Parathyroid adenoma (tissue), 2 donors: ENCODE measurements around the gene MARCO.
"Not testable (repeated sequence)": the region's sequence is repeated elsewhere in the genome, so short reads cannot be mapped to it uniquely, and the experiment has no call there.

ENCODE experiments used
- H2AFZ ChIP-seq: fragments of 300-600 bp; sonication (generic); one replicate; pipeline ENCODE4 v1.7.0; 2017; ENCODE audit warnings: antibody characterized with exemption, mild to moderate bottlenecking
- H3K27ac ChIP-seq: fragments of 300-600 bp; sonication (generic); one replicate; pipeline ENCODE4 v1.7.0; 2017
- H3K27me3 ChIP-seq: fragments of 300-600 bp; sonication (generic); one replicate; pipeline ENCODE4 v1.7.0; 2017; ENCODE audit warnings: low read length; ENCODE audit not compliant: control insufficient read depth, insufficient read depth
- H3K36me3 ChIP-seq: fragments of 300-600 bp; sonication (generic); one replicate; pipeline ENCODE4 v1.7.0; 2017; ENCODE audit warnings: low read length; ENCODE audit not compliant: control insufficient read depth, insufficient read depth
- H3K4me1 ChIP-seq: fragments of 300-600 bp; sonication (generic); one replicate; pipeline ENCODE4 v1.7.0; 2017; ENCODE audit warnings: control low read depth
- H3K4me2 ChIP-seq: fragments of 300-600 bp; sonication (generic); one replicate; pipeline ENCODE4 v1.7.0; 2017; ENCODE audit warnings: low read length
- H3K4me3 ChIP-seq: fragments of 300-600 bp; sonication (generic); one replicate; pipeline ENCODE4 v1.7.0; 2017; ENCODE audit warnings: low read depth, low read length
- H3K79me2 ChIP-seq: fragments of 300-600 bp; sonication (generic); one replicate; pipeline ENCODE4 v1.7.0; 2017; ENCODE audit warnings: control low read depth
- H3K9ac ChIP-seq: fragments of 300-600 bp; sonication (generic); one replicate; pipeline ENCODE4 v1.7.0; 2017; ENCODE audit warnings: mild to moderate bottlenecking
- H3K9me3 ChIP-seq: fragments of 300-600 bp; sonication (generic); one replicate; pipeline ENCODE4 v1.7.0; 2017; ENCODE audit warnings: low read length; ENCODE audit not compliant: control insufficient read depth
- TF ChIP-seq, protein P1 (sequence below): fragments of 300-600 bp; sonication (generic); IDR thresholded peaks from one replicate; pipeline ENCODE4 v1.7.0; 2017; ENCODE audit warnings: antibody characterized with exemption, mild to moderate bottlenecking
- donor health status: primary hyperparathyroidism.

MARCO gene

DNA sequence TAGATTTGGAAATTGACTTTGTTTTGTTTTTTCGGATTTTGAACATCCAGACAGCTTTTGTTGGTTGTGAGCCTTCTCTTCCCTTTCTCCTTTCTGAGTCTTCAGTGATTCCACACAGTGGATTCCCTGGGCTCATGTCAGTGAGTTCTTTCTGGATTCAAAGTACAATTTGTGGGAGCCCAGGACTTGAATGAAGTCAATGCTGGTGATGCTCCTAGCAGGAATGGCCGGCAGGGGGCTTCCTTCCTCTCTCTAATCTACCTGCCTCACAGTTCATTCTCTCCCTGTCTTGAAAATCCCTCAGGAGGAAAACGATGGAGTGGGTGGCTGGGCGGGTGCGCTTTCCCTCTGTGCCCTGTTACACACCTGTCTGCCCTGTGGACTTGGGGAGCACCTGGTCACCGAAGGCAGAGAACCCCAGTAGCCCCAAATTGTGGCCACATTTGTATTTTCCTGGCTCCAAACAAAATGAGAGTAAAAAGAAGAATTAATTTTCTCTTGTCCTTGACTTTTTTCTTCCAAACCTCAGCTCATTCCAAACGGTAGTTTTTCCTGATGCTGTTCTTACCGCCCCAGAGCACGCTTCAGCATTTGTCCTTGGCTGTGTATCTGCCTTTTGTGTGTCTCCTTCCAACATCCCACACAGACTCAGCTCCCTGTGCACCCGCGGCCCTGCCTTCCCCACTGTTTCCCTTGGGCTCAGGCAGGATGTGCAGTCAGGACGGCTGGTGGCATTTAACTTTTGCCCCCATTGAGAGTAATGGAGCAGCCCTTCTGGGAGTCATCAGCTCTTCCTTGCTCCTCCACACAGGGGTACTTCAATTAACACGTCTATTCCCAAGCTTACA lies 86.6 kb downstream of the MARCO start:
- Histone ChIP-seq H3K4me3 (no peak overlapping the region), H3K27me3 (no peaks in the 10 kb centered on the region), H3K27ac (no peak overlapping the region), H2AFZ (no peak overlapping the region), H3K4me2 (no peak overlapping the region), H3K4me1 (no peaks in the 10 kb centered on the region), H3K9me3 (no peaks in the 10 kb centered on the region), H3K36me3 (no peaks in the 10 kb centered on the region), H3K79me2 (no peaks in the 10 kb centered on the region), H3K9ac (no peak overlapping the region)
- TF ChIP-seq, protein P1, sequence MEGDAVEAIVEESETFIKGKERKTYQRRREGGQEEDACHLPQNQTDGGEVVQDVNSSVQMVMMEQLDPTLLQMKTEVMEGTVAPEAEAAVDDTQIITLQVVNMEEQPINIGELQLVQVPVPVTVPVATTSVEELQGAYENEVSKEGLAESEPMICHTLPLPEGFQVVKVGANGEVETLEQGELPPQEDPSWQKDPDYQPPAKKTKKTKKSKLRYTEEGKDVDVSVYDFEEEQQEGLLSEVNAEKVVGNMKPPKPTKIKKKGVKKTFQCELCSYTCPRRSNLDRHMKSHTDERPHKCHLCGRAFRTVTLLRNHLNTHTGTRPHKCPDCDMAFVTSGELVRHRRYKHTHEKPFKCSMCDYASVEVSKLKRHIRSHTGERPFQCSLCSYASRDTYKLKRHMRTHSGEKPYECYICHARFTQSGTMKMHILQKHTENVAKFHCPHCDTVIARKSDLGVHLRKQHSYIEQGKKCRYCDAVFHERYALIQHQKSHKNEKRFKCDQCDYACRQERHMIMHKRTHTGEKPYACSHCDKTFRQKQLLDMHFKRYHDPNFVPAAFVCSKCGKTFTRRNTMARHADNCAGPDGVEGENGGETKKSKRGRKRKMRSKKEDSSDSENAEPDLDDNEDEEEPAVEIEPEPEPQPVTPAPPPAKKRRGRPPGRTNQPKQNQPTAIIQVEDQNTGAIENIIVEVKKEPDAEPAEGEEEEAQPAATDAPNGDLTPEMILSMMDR: peak; percentile 46

DNA sequence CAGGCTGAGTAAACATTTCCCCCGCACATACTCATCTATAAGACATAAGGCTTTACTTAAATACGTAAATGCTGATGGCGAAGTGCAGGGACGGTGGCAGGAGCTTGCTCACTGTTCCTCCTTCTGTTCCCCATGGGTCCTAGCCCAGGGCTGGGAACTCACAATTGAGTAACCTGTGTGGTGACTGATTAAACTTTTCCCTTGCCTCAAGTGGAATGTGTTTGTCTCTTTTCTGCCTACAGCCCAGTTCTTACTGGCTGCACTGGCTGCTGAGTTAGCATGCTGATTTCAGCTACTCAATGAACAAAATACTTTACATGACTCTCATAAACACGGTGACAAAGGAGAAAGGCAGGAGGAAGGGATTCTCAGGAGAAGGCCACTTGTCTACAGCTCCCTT lies 87.3 kb downstream of the MARCO start:
- no peak overlapping the region for H3K4me3 ChIP-seq
- H3K36me3 ChIP-seq: no peaks in the 10 kb centered on the region
- H3K4me2 ChIP-seq: no peak overlapping the region
- H3K27ac ChIP-seq: no peak overlapping the region
- H3K9ac ChIP-seq: no peak overlapping the region
- TF ChIP-seq, protein P1: no peak
- no peaks in the 10 kb centered on the region for H3K27me3 ChIP-seq
- H3K9me3 ChIP-seq: no peaks in the 10 kb centered on the region
- H3K4me1 ChIP-seq: no peaks in the 10 kb centered on the region
- H2AFZ ChIP-seq: peak overlapping the region; percentile 17
- no peaks in the 10 kb centered on the region for H3K79me2 ChIP-seq

DNA sequence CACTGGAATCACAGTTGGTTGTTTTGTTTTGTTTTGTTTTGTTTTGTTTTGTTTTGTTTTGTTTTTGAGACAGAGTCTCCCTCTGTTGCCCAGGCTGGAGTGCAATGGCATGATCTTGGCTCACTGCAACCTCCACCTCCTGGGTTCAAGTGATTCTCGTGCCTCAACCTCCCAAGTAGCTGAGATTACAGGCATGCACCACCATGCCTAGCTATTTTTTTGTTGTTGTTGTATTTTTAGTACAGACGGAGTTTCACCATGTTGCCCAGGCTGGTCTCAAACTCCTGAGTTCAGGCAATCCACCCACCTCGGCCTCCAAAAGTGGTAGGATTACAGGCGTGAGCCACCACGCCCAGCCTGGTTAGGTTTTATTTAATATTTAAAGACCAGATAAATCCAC lies 95.9 kb downstream of the MARCO start:
- not testable (repeated sequence) for H3K36me3 ChIP-seq, H3K9me3 ChIP-seq, H2AFZ ChIP-seq, H3K79me2 ChIP-seq, H3K4me3 ChIP-seq, H3K4me1 ChIP-seq, H3K9ac ChIP-seq, H3K27ac ChIP-seq, H3K27me3 ChIP-seq, H3K4me2 ChIP-seq

DNA sequence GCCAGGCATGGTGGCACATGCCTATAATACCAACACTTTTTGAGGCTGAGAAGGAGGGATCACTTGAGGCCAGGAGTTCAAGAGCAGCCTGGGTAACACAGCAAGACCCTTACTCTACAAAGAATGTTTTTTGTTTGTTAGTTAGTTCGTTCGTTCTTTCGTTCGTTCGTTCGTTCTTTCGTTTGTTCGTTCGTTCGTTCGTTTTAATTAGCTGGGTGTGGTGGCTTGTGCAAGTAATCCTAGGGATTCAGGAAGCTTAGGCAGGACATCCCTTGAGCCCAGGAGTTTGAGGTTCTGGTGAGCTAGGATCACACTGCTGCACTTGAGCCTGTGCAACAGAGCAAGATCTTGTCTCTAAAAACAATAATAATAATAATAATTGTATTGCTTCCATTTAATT lies 98.7 kb downstream of the MARCO start:
- Histone ChIP-seq H2AFZ (no peak overlapping the region), H3K4me1 (no peaks in the 10 kb centered on the region), H3K27ac (no peak overlapping the region), H3K9ac (no peak overlapping the region), H3K4me2 (no peak overlapping the region), H3K4me3 (no peak overlapping the region), H3K79me2 (no peaks in the 10 kb centered on the region), H3K27me3 (no peaks in the 10 kb centered on the region), H3K36me3 (no peaks in the 10 kb centered on the region), H3K9me3 (no peaks in the 10 kb centered on the region)
- TF ChIP-seq, protein P1: no peak
